Measurements from ENCODE around the gene ZNF560. TPM values are rescaled to one million over a fixed set of nuclear protein-coding genes. Genes with fewer than 3 reads are reported as not detected.
"Not testable (repeated sequence)": the region's sequence is repeated elsewhere in the genome, so short reads cannot be mapped to it uniquely, and the experiment has no call there.

ZNF560 gene
- total RNA-seq = not detected

DNA sequence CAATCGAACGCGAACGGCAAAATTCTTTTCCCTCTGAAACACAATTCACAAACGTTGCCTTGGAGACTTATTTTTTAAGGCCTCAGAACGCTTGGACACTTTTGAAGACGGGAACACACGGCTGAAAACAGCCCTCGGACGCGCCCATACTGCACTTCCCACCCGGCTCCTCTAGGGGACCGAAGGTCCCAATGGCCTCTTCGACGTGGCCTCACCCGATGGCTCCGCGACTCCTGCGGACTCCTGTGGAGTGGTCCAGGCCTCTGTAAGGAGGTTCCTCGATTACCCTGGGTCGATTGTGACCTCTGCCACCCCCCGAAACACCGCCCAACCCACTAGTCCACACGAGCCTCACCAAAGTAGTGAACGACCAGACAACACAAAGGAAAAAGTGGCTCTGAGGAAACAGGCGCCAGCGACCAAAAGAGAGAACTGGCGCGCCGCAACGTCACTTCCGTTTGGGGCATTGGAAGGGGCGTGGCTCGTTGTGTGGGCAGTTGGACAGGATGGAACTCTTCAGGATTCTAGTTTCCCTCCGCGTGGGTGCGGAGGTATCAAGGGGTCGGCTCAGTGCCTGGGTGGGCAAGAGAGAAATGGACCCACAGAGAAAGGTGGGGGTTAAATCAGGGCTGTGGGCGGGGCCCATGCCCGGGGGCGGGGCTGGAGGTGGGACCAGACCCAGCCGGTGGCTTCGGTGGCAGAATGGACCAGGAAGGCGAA, at the start of gene ZNF560:
TSS of gene ZNF560 (minus strand) at position 434 of the 720 bp plus-strand sequence. CDS start 23,303 bp downstream, outside the sequence.
- H3K27ac ChIP-seq = no peak within 1 kb of the TSS
- H3K9me3 ChIP-seq = peaks cover 6 to 85% (median 47%) of the 10 kb centered on the region in 3 donors
- DNase-seq = no peak
- TF ChIP-seq POLR2A (IDR thresholded peaks at IDR 0.05) = no peak
- TF ChIP-seq, protein P1, sequence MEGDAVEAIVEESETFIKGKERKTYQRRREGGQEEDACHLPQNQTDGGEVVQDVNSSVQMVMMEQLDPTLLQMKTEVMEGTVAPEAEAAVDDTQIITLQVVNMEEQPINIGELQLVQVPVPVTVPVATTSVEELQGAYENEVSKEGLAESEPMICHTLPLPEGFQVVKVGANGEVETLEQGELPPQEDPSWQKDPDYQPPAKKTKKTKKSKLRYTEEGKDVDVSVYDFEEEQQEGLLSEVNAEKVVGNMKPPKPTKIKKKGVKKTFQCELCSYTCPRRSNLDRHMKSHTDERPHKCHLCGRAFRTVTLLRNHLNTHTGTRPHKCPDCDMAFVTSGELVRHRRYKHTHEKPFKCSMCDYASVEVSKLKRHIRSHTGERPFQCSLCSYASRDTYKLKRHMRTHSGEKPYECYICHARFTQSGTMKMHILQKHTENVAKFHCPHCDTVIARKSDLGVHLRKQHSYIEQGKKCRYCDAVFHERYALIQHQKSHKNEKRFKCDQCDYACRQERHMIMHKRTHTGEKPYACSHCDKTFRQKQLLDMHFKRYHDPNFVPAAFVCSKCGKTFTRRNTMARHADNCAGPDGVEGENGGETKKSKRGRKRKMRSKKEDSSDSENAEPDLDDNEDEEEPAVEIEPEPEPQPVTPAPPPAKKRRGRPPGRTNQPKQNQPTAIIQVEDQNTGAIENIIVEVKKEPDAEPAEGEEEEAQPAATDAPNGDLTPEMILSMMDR (IDR thresholded peaks at IDR 0.05) = no peak
- intact Hi-C loops (cut with DNase I) = no loop called here
- H3K27me3 ChIP-seq = peaks cover 0 to 12% (median 0%) of the 10 kb centered on the region in 4 donors
- H3K4me3 ChIP-seq = no peak within 1 kb of the TSS
- no peaks in the 10 kb centered on the region for H3K36me3 ChIP-seq
- WGBS, 2 donors = 14 to 19% methylated on average over 29 to 38 of the region's 44 CpGs
- H3K4me1 ChIP-seq = no peaks in the 10 kb centered on the region

DNA sequence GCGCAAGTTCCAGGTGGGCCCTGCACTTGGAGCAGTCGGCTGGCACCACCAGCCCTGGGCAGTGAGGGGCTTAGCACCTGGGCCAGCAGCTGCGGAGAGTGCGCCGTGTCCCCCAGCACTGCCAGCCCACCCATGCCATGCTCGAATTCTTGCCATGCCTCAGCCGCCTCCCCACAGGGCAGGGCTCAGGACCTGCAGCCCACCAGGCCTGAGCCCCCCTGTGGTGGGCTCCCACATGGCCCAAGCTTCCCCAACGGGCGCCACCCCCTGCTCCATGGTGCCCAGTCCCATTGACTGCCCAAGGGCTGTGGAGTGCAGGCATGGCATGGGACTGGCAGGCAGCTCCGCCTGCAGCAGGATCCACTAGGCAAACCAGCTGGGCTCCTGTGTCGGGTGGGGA, 49.5 kb upstream of the ZNF560 start:
- no peaks in the 10 kb centered on the region for H3K36me3 ChIP-seq
- H3K9me3 ChIP-seq = peaks cover 0 to 77% (median 16%) of the 10 kb centered on the region in 3 donors
- no peaks in the 10 kb centered on the region for H3K27me3 ChIP-seq
- WGBS, 2 donors = no CpG with 5 or more reads among the region's 11 CpGs
- TF ChIP-seq, protein P1 (IDR thresholded peaks at IDR 0.05) = no peak
- no peak for TF ChIP-seq POLR2A (IDR thresholded peaks at IDR 0.05)
- intact Hi-C loops (cut with DNase I) = no loop called here
- DNase-seq = no peak
- H3K4me3 ChIP-seq = no peak overlapping the region
- H3K27ac ChIP-seq = no peak overlapping the region
- H3K4me1 ChIP-seq = no peaks in the 10 kb centered on the region

DNA sequence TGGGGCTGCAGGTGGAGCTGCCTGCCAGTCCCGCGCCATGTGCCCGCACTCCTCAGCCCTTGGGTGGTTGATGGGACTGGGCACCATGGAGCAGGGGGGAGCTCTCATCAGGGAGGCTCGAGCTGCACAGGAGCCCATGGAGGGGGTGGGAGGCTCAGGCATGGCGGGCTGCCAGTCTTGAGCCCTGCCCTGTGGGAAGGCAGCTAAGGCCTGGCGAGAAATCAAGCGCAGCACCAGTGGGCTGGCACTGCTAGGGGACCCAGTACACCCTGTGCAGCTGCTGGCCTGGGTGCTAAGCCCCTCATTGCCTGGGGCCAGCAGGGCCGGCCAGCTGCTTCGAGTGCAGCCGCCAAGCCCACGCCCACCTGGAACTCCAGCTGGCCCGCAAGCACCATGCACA, 42.9 kb upstream of the ZNF560 start:
- H3K4me3 ChIP-seq; H3K27me3 ChIP-seq; DNase-seq; H3K27ac ChIP-seq; H3K36me3 ChIP-seq; intact Hi-C loops (cut with DNase I): not testable (repeated sequence)
- Histone ChIP-seq H3K9me3 (peaks cover 0 to 24% (median 0%) of the 10 kb centered on the region in 3 donors), H3K4me1 (peaks cover 5 to 19% (median 7%) of the 10 kb centered on the region in 3 donors)
- WGBS, 2 donors = no CpG with 5 or more reads among the region's 12 CpGs

DNA sequence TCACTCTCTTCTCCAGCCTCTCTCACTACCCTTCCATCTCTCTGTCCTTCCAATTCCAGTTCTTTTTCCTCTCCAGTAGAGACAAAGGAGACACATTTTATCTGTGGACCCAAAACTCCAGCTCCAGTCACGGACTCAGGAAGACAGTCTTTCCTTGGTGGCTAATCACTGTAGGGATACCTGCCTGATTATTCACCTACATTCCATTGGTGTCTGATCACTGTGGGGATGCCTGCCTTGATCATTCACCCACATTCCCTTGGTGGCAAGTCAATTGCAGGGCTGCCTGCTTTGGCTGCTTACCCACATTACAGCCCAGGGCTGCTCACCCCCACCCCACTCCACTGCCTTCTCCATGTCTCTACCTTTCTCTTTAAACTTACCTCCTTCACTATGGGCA, 41.5 kb upstream of the ZNF560 start:
- Histone ChIP-seq H3K9me3 (peaks cover 0 to 26% (median 7%) of the 10 kb centered on the region in 3 donors), H3K4me1 (peaks cover 5 to 19% (median 7%) of the 10 kb centered on the region in 3 donors), H3K36me3 (peaks cover 9 to 16% (median 10%) of the 10 kb centered on the region in 3 donors), H3K27ac (peak overlapping the region in 3 of 4 donors; percentile 21 to 97 (median 34))
- 61 to 87% methylated on average over 1 of the region's 1 CpG for WGBS, 2 donors
- intact Hi-C loops (cut with DNase I); H3K4me3 ChIP-seq; H3K27me3 ChIP-seq; DNase-seq: not testable (repeated sequence)

DNA sequence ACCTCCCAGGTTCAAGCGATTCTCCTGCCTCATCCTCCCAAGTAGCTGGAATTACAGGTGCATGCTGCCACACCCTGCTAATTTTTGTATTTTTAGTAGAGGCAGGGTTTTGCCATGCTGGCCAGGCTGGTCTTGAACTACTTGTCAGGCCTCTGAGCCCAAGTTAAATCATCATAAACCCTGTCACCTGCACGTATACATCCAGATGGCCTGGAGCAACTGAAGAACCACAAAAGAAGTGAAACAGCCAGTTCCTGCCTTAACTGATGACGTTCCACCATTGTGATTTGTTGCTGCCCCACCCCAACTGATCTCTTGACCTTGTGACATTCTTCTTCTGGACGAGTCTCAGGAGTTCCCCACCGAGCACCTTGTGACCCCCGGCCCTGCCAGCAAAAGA, 40.8 kb upstream of the ZNF560 start:
- intact Hi-C loops (cut with DNase I); DNase-seq; H3K27me3 ChIP-seq: not testable (repeated sequence)
- Histone ChIP-seq H3K4me3 (peak overlapping the region in 3 of 4 donors; percentile 76 to 84 (median 82)), H3K4me1 (peaks cover 5 to 19% (median 7%) of the 10 kb centered on the region in 3 donors), H3K9me3 (peaks cover 0 to 30% (median 13%) of the 10 kb centered on the region in 3 donors), H3K36me3 (peaks cover 15 to 23% (median 17%) of the 10 kb centered on the region in 3 donors), H3K27ac (peak overlapping the region; percentile 94 to 98 (median 96))
- WGBS, 2 donors = 78 to 88% methylated on average over 5 to 6 of the region's 6 CpGs

DNA sequence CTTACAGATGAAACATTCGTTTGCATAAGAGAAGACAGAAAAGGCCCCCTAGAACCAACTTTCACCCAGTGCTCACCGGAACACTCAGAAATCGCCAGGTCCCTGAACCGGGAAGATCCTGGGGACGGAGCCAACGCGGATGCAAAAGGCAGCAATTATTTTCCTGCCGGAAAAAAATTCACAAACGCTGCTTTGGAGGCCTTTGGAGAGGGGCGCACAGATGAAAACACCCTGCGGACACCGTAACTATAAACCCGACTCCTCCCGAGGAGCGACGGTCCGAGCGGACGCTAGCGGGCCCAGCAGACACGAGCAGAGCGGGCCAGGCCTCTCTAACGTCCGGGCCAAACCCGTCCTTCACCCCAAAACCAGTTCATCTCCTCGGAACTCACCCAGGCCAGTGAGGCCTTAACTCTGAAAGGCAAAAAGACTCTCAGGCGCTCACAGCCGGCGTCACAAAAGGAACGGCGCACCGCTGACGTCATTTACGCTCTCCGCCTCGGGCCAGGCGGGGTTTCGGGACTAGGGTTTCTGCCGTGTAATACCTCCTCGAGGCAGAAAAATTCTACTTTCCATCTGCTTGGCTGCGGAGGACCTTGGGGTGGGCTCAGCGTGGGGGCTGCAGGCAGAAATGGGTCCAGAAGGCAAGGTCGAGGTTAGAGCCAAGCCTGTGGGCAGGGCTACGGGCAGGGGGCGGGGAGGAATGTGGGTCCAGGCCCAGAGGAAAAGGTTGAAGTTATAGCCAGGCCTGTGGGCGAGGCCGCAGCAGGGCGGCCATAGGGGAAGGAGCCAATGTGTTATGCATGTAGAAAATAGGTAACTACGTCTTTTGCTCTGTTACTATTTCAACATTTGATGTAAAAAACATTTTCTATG, 40.0 kb upstream of the ZNF560 start, which contains the start of gene ZNF426:
TSS of gene ZNF426 (minus strand) at position 463 of the 876 bp plus-strand sequence. CDS start 2,413 bp downstream, outside the sequence.
- peak within 1 kb of the TSS; percentile 63 to 84 (median 79) for H3K4me3 ChIP-seq
- no peaks in the 10 kb centered on the region for H3K27me3 ChIP-seq
- peaks cover 5 to 19% (median 7%) of the 10 kb centered on the region in 3 donors for H3K4me1 ChIP-seq
- intact Hi-C loops (cut with DNase I) = no loop called here
- peaks cover 23 to 31% (median 25%) of the 10 kb centered on the region in 3 donors for H3K36me3 ChIP-seq
- H3K9me3 ChIP-seq = peaks cover 0 to 37% (median 19%) of the 10 kb centered on the region in 3 donors
- peak; percentile 42 for DNase-seq
- 2% methylated on average over 31 to 32 of the region's 49 CpGs for WGBS, 2 donors
- peak within 1 kb of the TSS; percentile 94 to 98 (median 96) for H3K27ac ChIP-seq
- TF ChIP-seq, protein P1 (IDR thresholded peaks at IDR 0.05) = peak in 1 of 6 experiments; percentile 14
- peak in 2 of 4 donors; percentile 34 to 36 for TF ChIP-seq POLR2A (IDR thresholded peaks at IDR 0.05)
